ENCODE data around the gene TMEM107.

GRCh38 chr17:8125154-8125946, 50.8 kb downstream of the TMEM107 start:
- no peak for TF ChIP-seq CTCF (conservative IDR thresholded peaks at IDR 0.05 in 1 of 2, IDR thresholded peaks at IDR 0.05 in 1 of 2; ENCODE audit: low read depth in 1 of 2, low read length in 2 of 2)
- peak; percentile 27 for TF ChIP-seq EZH2 (IDR thresholded peaks at IDR 0.05; ENCODE audit: low read length, missing control alignments)

Data from fibroblast of lung (primary cell).